WI38 (cell line): ENCODE data around the gene AKT2.

Source experiments
- H3K4me3 ChIP-seq: 2 replicates; pipeline ENCODE4 v1.5.1; 2011; ENCODE audit warnings: low read depth, mild to moderate bottlenecking, control low read depth, low read length
- CTCF ChIP-seq: IDR thresholded peaks from 2 replicates; pipeline ENCODE4 v1.5.1; 2012; ENCODE audit warnings: low read depth, mild to moderate bottlenecking, control low read depth, low read length

AKT2 gene

GRCh38 chr19:40239415-40240226, 45.5 kb downstream of the AKT2 start:
- no peak for TF ChIP-seq CTCF
- no peak overlapping the region for H3K4me3 ChIP-seq

- no peak overlapping the region for H3K4me3 ChIP-seq
- TF ChIP-seq CTCF: no peak
Measured at GRCh38 chr19:40238775-40239174, 46.4 kb downstream of the AKT2 start.

- H3K4me3 ChIP-seq: no peak overlapping the region
- no peak for TF ChIP-seq CTCF
Measured at GRCh38 chr19:40237791-40238190, 47.4 kb downstream of the AKT2 start.

- TF ChIP-seq CTCF: no peak
- H3K4me3 ChIP-seq: no peak overlapping the region
Measured at GRCh38 chr19:40236366-40236765, 48.8 kb downstream of the AKT2 start.

GRCh38 chr19:40236026-40236355, 49.2 kb downstream of the AKT2 start:
- no peak overlapping the region for H3K4me3 ChIP-seq
- no peak for TF ChIP-seq CTCF

- peak; percentile 11; the same call in 1 of the 2 replicates for TF ChIP-seq CTCF
- H3K4me3 ChIP-seq: no peak overlapping the region
Measured at GRCh38 chr19:40235238-40236025, 49.7 kb downstream of the AKT2 start.
